Spleen (tissue), 11 donors: Measurements from ENCODE around the gene SLIT3. TPM values are rescaled to one million over a fixed set of nuclear protein-coding genes. Genes with fewer than 3 reads are reported as not detected.

Experiments
- DNase-seq: peaks from one replicate; pipeline ENCODE4 v3.0.0-alpha.2; 2020
- H3K27ac ChIP-seq, 8 donors: fragments of 200-600 bp; sonication (generic) in 7 of 8; 1 replicate in 4 of 8; 2 replicates in 4 of 8; pipeline versions ENCODE4 v1.5.0 to v1.8.0; 2016 to 2021; ENCODE audit warnings: inconsistent platforms in 4 of 8, mild to moderate bottlenecking in 4 of 8, moderate library complexity in 1 of 8
- H3K27me3 ChIP-seq, 7 donors: fragments of 200-600 bp; sonication (generic) in 6 of 7; replicated peaks in 1 of 7; 1 replicate in 4 of 7; 2 replicates in 3 of 7; pipeline versions ENCODE4 v1.5.0 to v1.8.0; 2016 to 2021; ENCODE audit warnings: inconsistent platforms in 3 of 7, mild to moderate bottlenecking in 1 of 7
- H3K36me3 ChIP-seq, 6 donors: fragments of 200-600 bp; sonication (generic) in 5 of 6; 1 replicate in 4 of 6; 2 replicates in 2 of 6; pipeline versions ENCODE4 v1.5.0 to v1.8.0; 2016 to 2021; ENCODE audit warnings: inconsistent platforms in 2 of 6
- H3K4me1 ChIP-seq, 6 donors: fragments of 200-600 bp; sonication (generic) in 5 of 6; 1 replicate in 3 of 6; 2 replicates in 3 of 6; pipeline versions ENCODE4 v1.5.0 to v1.8.0; 2016 to 2021; ENCODE audit warnings: inconsistent platforms in 3 of 6
- H3K4me3 ChIP-seq, 8 donors: fragments of 200-600 bp; sonication (generic) in 7 of 8; 1 replicate in 4 of 8; 2 replicates in 4 of 8; pipeline versions ENCODE4 v1.5.0 to v1.8.0; 2016 to 2021; ENCODE audit warnings: inconsistent platforms in 4 of 8, mild to moderate bottlenecking in 4 of 8, moderate library complexity in 2 of 8
- H3K9me3 ChIP-seq, 8 donors: fragments of 200-600 bp; sonication (generic) in 7 of 8; 1 replicate in 4 of 8; 2 replicates in 4 of 8; pipeline versions ENCODE4 v1.5.0 to v1.8.0; 2016 to 2021; ENCODE audit warnings: inconsistent platforms in 4 of 8
- CTCF ChIP-seq, 11 experiments: fragments of 200-600 bp in 7 of 11; fragments of 450-650 bp in 4 of 11; sonication (generic) in 4 of 11; IDR thresholded peaks in 8 of 11; conservative IDR thresholded peaks in 3 of 11; 1 replicate in 7 of 11; 2 replicates in 4 of 11; pipeline versions ENCODE4 v1.4.0 to v1.8.0; 2016 to 2021; ENCODE audit warnings: antibody characterized with exemption in 11 of 11, inconsistent platforms in 4 of 11, mild to moderate bottlenecking in 1 of 11
- POLR2A ChIP-seq, 3 donors: fragments of 450-650 bp; IDR thresholded peaks; one replicate each; pipeline ENCODE4 v1.5.1; 2017; ENCODE audit warnings: antibody characterized with exemption in 3 of 3, mild to moderate bottlenecking in 1 of 3
- POLR2AphosphoS5 ChIP-seq, 3 donors: sonication (generic); formaldehyde crosslinking; IDR thresholded peaks; one replicate each; pipeline ENCODE4 v1.5.1; 2017; ENCODE audit warnings: antibody characterized with exemption in 3 of 3
- WGBS, 5 donors: extraction: QIAGEN DNeasy Blood & Tissue Kit in 3 of 5; methylation state at CpG; one replicate each; pipeline versions ENCODE4 v1.1.5 to v1.1.7; 2013 to 2018; 5-methylcytosine and 5-hydroxymethylcytosine counted together
- intact Hi-C: fragments of 100-400 bp; cut with DNase I; formaldehyde crosslinking; loops from one replicate; pipeline ENCODE4 v1.15.0; 2023; ENCODE audit warnings: low total_unique reads
- polyA plus RNA-seq, 3 donors: library from polyadenylated mRNA; stranded (reverse); fragments of 200-250 nt; gene quantifications; one replicate each; pipeline ENCODE4 v1.2.1, GENCODE V29; 2013
- total RNA-seq, 7 donors: library from RNA; depleted of rRNA in 3 of 7; stranded (reverse); fragments of >200 nt in 3 of 7; fragmentation: NEBNext Ultra II Directional in 4 of 7; extraction: Animal tissue kit (Norgen Biotek cat#: 25700) in 4 of 7; gene quantifications; one replicate each; pipeline versions ENCODE4 v1.1.0 to v1.2.1, GENCODE V29; 2016 to 2021
- donor health status: healthy with polysubstance abuse.
- donor health status: DM: no; HTN: no; CAD: no; lungs with moderate emphysema.
- donor health status: DM: no; HTN: no; CAD: no.
- donor health status: Bipolar disorder and iron deficiency.
- donor health status: healthy.
- donor health status: DM: no; HTN: no; CAD: no.
- donor health status: DM: yes; HTN: yes; CAD: no.

The SLIT3 gene
- total and polyA plus RNA-seq, 10 donors = 0.33 to 54.0 (median 13.2) TPM

- intact Hi-C loops = no loop called here
- no peak overlapping the region for H3K4me3 ChIP-seq
- TF ChIP-seq POLR2AphosphoS5 (IDR thresholded peaks at IDR 0.05) (no peak), POLR2A (IDR thresholded peaks at IDR 0.05) (no peak), CTCF (IDR thresholded peaks at IDR 0.05 in 8 of 11, conservative IDR thresholded peaks at IDR 0.05 in 3 of 11) (no peak)
Observed at GRCh38 chr5:168796593-168797580, 504.1 kb downstream of the SLIT3 start.

GRCh38 chr5:168796000-168796399, 504.9 kb downstream of the SLIT3 start:
- DNase-seq = no peak
- WGBS, 5 donors = 46 to 53% (median 51%) methylated on average over 4 of the region's 4 CpGs
- Histone ChIP-seq H3K4me3 (no peak overlapping the region), H3K27ac (no peak overlapping the region), H3K4me1 (no peaks in the 10 kb centered on the region), H3K36me3 (no peaks in the 10 kb centered on the region), H3K27me3 (no peaks in the 10 kb centered on the region), H3K9me3 (no peaks in the 10 kb centered on the region)
- intact Hi-C loops = no loop called here
- no peak for TF ChIP-seq CTCF (IDR thresholded peaks at IDR 0.05 in 8 of 11, conservative IDR thresholded peaks at IDR 0.05 in 3 of 11)
- TF ChIP-seq POLR2AphosphoS5 (IDR thresholded peaks at IDR 0.05) = no peak
- no peak for TF ChIP-seq POLR2A (IDR thresholded peaks at IDR 0.05)

More at GRCh38 chr5:168796593-168797580, 504.1 kb downstream of the SLIT3 start:
- Histone ChIP-seq H3K9me3 (no peaks in the 10 kb centered on the region), H3K36me3 (no peaks in the 10 kb centered on the region), H3K27ac (no peak overlapping the region), H3K27me3 (no peaks in the 10 kb centered on the region), H3K4me1 (no peaks in the 10 kb centered on the region)
- no peak for DNase-seq
- WGBS, 5 donors = 74 to 88% (median 84%) methylated on average over 12 of the region's 12 CpGs

DNA sequence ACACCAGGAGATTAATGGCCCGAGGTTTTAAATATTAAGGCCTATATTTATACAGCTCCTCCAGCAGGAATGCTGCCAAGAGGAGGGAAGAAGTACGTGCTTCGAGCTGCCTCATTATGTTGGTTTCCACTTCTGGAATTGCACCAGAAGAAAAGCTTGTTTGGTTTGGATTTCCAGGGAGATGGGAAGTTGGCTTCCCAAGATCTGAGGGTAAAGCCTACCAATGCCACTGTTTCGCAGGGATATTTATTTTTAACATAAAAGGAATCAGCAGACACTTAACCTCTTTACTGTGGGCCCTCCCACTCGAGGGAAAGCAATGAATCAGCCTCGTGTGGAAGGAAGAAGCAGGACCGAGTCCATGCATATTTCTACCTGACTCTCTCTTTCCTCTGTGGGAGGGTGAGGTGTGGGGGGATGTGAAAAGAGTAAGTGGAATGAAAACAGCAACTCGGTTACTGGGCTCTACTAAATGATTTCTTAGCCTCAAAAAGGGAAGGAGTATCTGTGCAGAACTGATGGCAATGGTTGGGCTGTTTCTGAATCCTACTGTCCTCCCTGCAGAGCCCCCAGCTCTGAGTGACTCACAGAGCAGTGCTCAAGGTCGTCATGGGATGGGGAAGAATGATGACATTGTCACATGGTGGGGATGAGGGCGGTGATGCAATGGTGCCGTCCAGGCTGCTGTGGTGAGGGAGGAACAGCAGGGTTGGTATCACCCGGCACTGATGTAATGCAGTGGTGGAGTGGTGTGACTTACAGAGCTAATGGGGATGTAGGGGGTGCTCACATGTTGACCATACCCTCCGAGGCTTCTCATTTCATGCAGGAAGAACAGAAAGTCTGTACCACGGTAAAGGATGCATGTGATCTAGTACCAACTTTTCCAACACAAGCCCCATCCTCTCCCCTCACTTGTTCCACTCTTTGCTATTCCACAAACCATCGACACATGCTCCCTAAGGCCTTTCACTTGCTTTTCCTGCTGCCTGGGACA, 506.8 kb downstream of the SLIT3 start:
- Histone ChIP-seq H3K27ac (no peak overlapping the region), H3K4me1 (no peaks in the 10 kb centered on the region), H3K4me3 (no peak overlapping the region), H3K9me3 (no peaks in the 10 kb centered on the region), H3K36me3 (no peaks in the 10 kb centered on the region), H3K27me3 (no peaks in the 10 kb centered on the region)
- DNase-seq = no peak
- WGBS, 5 donors = 50 to 65% (median 53%) methylated on average over 15 of the region's 15 CpGs
- TF ChIP-seq POLR2A (IDR thresholded peaks at IDR 0.05) (no peak), CTCF (IDR thresholded peaks at IDR 0.05 in 8 of 11, conservative IDR thresholded peaks at IDR 0.05 in 3 of 11) (no peak), POLR2AphosphoS5 (IDR thresholded peaks at IDR 0.05) (no peak)
- intact Hi-C loops = no loop called here
